GM23248 (cell line): ENCODE data around the gene ALPL. TPM values are rescaled to one million over a fixed set of nuclear protein-coding genes. Genes with fewer than 3 reads are reported as not detected.

Source experiments
- DNase-seq: peaks from one replicate; pipeline ENCODE4 v3.0.0-alpha.2; 2015
- H2AFZ ChIP-seq: fragments of 200-600 bp; sonication (generic); 2 replicates; pipeline ENCODE4 v1.6.1; 2016; ENCODE audit warnings: antibody characterized with exemption
- H3F3A ChIP-seq: fragments of 200-600 bp; sonication (generic); 2 replicates; pipeline ENCODE4 v1.6.1; 2016; ENCODE audit warnings: mild to moderate bottlenecking, antibody characterized with exemption, mixed run types; ENCODE audit not compliant: insufficient read depth
- H3K27ac ChIP-seq: fragments of 200-600 bp; sonication (generic); 2 replicates; pipeline ENCODE4 v1.5.1; 2016; ENCODE audit warnings: mild to moderate bottlenecking
- H3K27me3 ChIP-seq: fragments of 200-600 bp; sonication (generic); replicated peaks from 2 replicates; pipeline ENCODE4 v1.6.1; 2016; ENCODE audit warnings: mild to moderate bottlenecking; ENCODE audit not compliant: insufficient read depth
- H3K36me3 ChIP-seq: fragments of 200-600 bp; sonication (generic); 2 replicates; pipeline ENCODE4 v1.6.1; 2016; ENCODE audit warnings: low read depth, mild to moderate bottlenecking
- H3K4me1 ChIP-seq: fragments of 200-600 bp; sonication (generic); 2 replicates; pipeline ENCODE4 v1.6.1; 2016; ENCODE audit warnings: mild to moderate bottlenecking; ENCODE audit not compliant: insufficient read depth
- H3K4me2 ChIP-seq: fragments of 200-600 bp; sonication (generic); one replicate; pipeline ENCODE4 v1.6.1; 2016; ENCODE audit warnings: mild to moderate bottlenecking; ENCODE audit not compliant: unreplicated experiment
- H3K4me3 ChIP-seq: fragments of 200-600 bp; sonication (generic); 2 replicates; pipeline ENCODE4 v1.5.1; 2016; ENCODE audit warnings: mild to moderate bottlenecking
- H3K79me2 ChIP-seq: fragments of 200-600 bp; sonication (generic); 2 replicates; pipeline ENCODE4 v1.6.1; 2016; ENCODE audit warnings: mild to moderate bottlenecking; ENCODE audit not compliant: insufficient read depth
- H3K9ac ChIP-seq: fragments of 200-600 bp; sonication (generic); 2 replicates; pipeline ENCODE4 v1.6.1; 2016; ENCODE audit warnings: mild to moderate bottlenecking
- H3K9me2 ChIP-seq: fragments of 200-600 bp; sonication (generic); 2 replicates; pipeline ENCODE4 v1.6.1; 2016; ENCODE audit warnings: mixed run types, mild to moderate bottlenecking, moderate library complexity; ENCODE audit not compliant: insufficient read depth
- H3K9me3 ChIP-seq: fragments of 200-600 bp; sonication (generic); one replicate; pipeline ENCODE4 v1.6.1; 2017; ENCODE audit warnings: low read depth
- H4K20me1 ChIP-seq: fragments of 200-600 bp; sonication (generic); 2 replicates; pipeline ENCODE4 v1.6.0; 2016; ENCODE audit not compliant: insufficient read depth
- EZH2 ChIP-seq: fragments of 200-600 bp; sonication (generic); IDR thresholded peaks from 2 replicates; pipeline ENCODE4 v1.6.1; 2018; ENCODE audit warnings: antibody characterized with exemption, mild to moderate bottlenecking; ENCODE audit not compliant: insufficient read depth, poor library complexity, severe bottlenecking
- EZH2phosphoT487 ChIP-seq: fragments of 200-600 bp; sonication (generic); IDR thresholded peaks from 2 replicates; pipeline ENCODE4 v1.6.1; 2018; ENCODE audit warnings: antibody characterized with exemption, moderate library complexity, mild to moderate bottlenecking, low read depth; ENCODE audit not compliant: insufficient read depth
- WGBS, 2 experiments: methylation state at CpG; one replicate each; pipeline ENCODE4 v1.1.6; 2015 to 2017; ENCODE audit warnings: low lambda C conversion rate in 2 of 2, low coverage in 1 of 2; ENCODE audit errors: missing lambda C conversion rate in 2 of 2; 5-methylcytosine and 5-hydroxymethylcytosine counted together
- in situ Hi-C: fragments of 300-500 bp; cut with MboI; formaldehyde crosslinking; loops from 2 replicates; pipeline ENCODE4 v1.15.0; 2020
- polyA plus RNA-seq: library from polyadenylated mRNA; unstranded; fragments of >200 nt; fragmentation: Nextera tagmentation; extraction: Ambion mirVana; gene quantifications from 2 replicates; pipeline ENCODE4 v1.2.1, GENCODE V29; 2016
- total RNA-seq: library from RNA; depleted of rRNA; stranded (reverse); fragments of >200 nt; shearing (Covaris generic); gene quantifications from 2 replicates; pipeline ENCODE4 v1.2.3, GENCODE V29; 2014

Gene ALPL
- total and polyA plus RNA-seq, 2 experiments from 2014 or later: 0.95 TPM; not detected in 1

GRCh38 chr1:21499283-21499950 is 9.8 kb upstream of the ALPL start:
- H3K36me3 ChIP-seq: no peaks in the 10 kb centered on the region
- peaks cover 21% of the 10 kb centered on the region for H3K27me3 ChIP-seq
- no peaks in the 10 kb centered on the region for H4K20me1 ChIP-seq
- H2AFZ ChIP-seq: no peak overlapping the region
- H3K9ac ChIP-seq: no peak overlapping the region
- in situ Hi-C loops: loop anchor here (25.0 kb wide), 2 partner anchors 112 to 262 kb away; no protein-coding TSS in a partner anchor
- no peaks in the 10 kb centered on the region for H3F3A ChIP-seq
- peak; percentile 18 for DNase-seq
- H3K27ac ChIP-seq: no peak overlapping the region
- H3K9me2 ChIP-seq: no peaks in the 10 kb centered on the region
- no peak overlapping the region for H3K4me2 ChIP-seq
- H3K9me3 ChIP-seq: no peaks in the 10 kb centered on the region
- TF ChIP-seq EZH2phosphoT487 (no peak), EZH2 (no peak)
- H3K4me1 ChIP-seq: no peaks in the 10 kb centered on the region
- WGBS, 2 experiments: 63 to 73% methylated on average over 1 of the region's 1 CpG
- no peak overlapping the region for H3K4me3 ChIP-seq
- no peaks in the 10 kb centered on the region for H3K79me2 ChIP-seq

GRCh38 chr1:21503706-21504377 is 5.4 kb upstream of the ALPL start:
- H3K9me2 ChIP-seq: no peaks in the 10 kb centered on the region
- no peak for DNase-seq
- TF ChIP-seq EZH2phosphoT487 (no peak), EZH2 (no peak)
- no peaks in the 10 kb centered on the region for H4K20me1 ChIP-seq
- no peak overlapping the region for H3K27ac ChIP-seq
- H3F3A ChIP-seq: no peaks in the 10 kb centered on the region
- no peak overlapping the region for H3K9ac ChIP-seq
- in situ Hi-C loops: no loop called here
- no peak overlapping the region for H3K4me2 ChIP-seq
- no peaks in the 10 kb centered on the region for H3K9me3 ChIP-seq
- H3K27me3 ChIP-seq: peaks cover 42% of the 10 kb centered on the region
- H3K36me3 ChIP-seq: no peaks in the 10 kb centered on the region
- H3K79me2 ChIP-seq: no peaks in the 10 kb centered on the region
- H3K4me1 ChIP-seq: no peaks in the 10 kb centered on the region
- WGBS, 2 experiments: 47 to 60% methylated on average over 7 of the region's 7 CpGs
- no peak overlapping the region for H3K4me3 ChIP-seq
- no peak overlapping the region for H2AFZ ChIP-seq

GRCh38 chr1:21506804-21507203 is 2.4 kb upstream of the ALPL start:
- H3F3A ChIP-seq: peaks cover 12% of the 10 kb centered on the region
- in situ Hi-C loops: no loop called here
- WGBS, 2 experiments: 50 to 51% methylated on average over 4 of the region's 4 CpGs

GRCh38 chr1:21507511-21508270 is 1.5 kb upstream of the ALPL start:
- in situ Hi-C loops: no loop called here
- WGBS, 2 experiments: 90 to 96% methylated on average over 1 of the region's 1 CpG
- peaks cover 11% of the 10 kb centered on the region for H3K4me1 ChIP-seq
- no peak overlapping the region for H2AFZ ChIP-seq
- no peaks in the 10 kb centered on the region for H4K20me1 ChIP-seq
- no peaks in the 10 kb centered on the region for H3K36me3 ChIP-seq
- DNase-seq: no peak
- no peak overlapping the region for H3K4me3 ChIP-seq
- no peaks in the 10 kb centered on the region for H3K79me2 ChIP-seq
- H3K27me3 ChIP-seq: peaks cover 35% of the 10 kb centered on the region
- no peaks in the 10 kb centered on the region for H3K9me2 ChIP-seq
- H3F3A ChIP-seq: peaks cover 19% of the 10 kb centered on the region
- no peak overlapping the region for H3K27ac ChIP-seq
- H3K9me3 ChIP-seq: no peaks in the 10 kb centered on the region
- H3K9ac ChIP-seq: no peak overlapping the region
- TF ChIP-seq EZH2 (no peak), EZH2phosphoT487 (no peak)
- H3K4me2 ChIP-seq: no peak overlapping the region

More at GRCh38 chr1:21506804-21507203, 2.4 kb upstream of the ALPL start:
- TF ChIP-seq EZH2phosphoT487 (no peak), EZH2 (no peak)
- H3K4me1 ChIP-seq: peaks cover 7% of the 10 kb centered on the region
- no peaks in the 10 kb centered on the region for H3K36me3 ChIP-seq
- no peak overlapping the region for H3K9ac ChIP-seq
- H3K4me2 ChIP-seq: no peak overlapping the region
- H3K9me3 ChIP-seq: no peaks in the 10 kb centered on the region
- no peak for DNase-seq
- H3K79me2 ChIP-seq: no peaks in the 10 kb centered on the region
- no peak overlapping the region for H3K27ac ChIP-seq
- H3K9me2 ChIP-seq: no peaks in the 10 kb centered on the region
- no peak overlapping the region for H2AFZ ChIP-seq
- peaks cover 35% of the 10 kb centered on the region for H3K27me3 ChIP-seq
- no peaks in the 10 kb centered on the region for H4K20me1 ChIP-seq
- H3K4me3 ChIP-seq: no peak overlapping the region
